ENCODE results near the gene AXIN2.

- TF ChIP-seq YBX1 (IDR thresholded peaks at IDR 0.05) (no peak), CTCF (IDR thresholded peaks at IDR 0.05 in 2 of 3, conservative IDR thresholded peaks at IDR 0.05 in 1 of 3; ENCODE audit: control insufficient read depth in 2 of 3, extremely low read depth in 1 of 3, insufficient read depth in 1 of 3, low read depth in 3 of 3, low read length in 3 of 3) (no peak), EP300 (IDR thresholded peaks at IDR 0.05; ENCODE audit: borderline replicate concordance in 1 of 2, control insufficient read depth in 1 of 2, low read depth in 2 of 2, low read length in 2 of 2) (no peak), E2F4 (IDR thresholded peaks at IDR 0.05; ENCODE audit: low read depth, low read length) (no peak)
Observed at GRCh38 chr17:65514541-65514940, 46.9 kb downstream of the AXIN2 start.
